K562 (cell line): ENCODE data around the gene GDAP1L1. TPM values are rescaled to one million over a fixed set of nuclear protein-coding genes. Genes with fewer than 3 reads are reported as not detected.

Source experiments
- ATAC-seq: fragments of 200-7000 bp; cut with Tn5 transposase; 3 replicates; pipeline ENCODE4 v1.9.1; 2020; ENCODE audit warnings: moderate library complexity
- BruUV-seq: library from RNA; stranded (reverse); fragments of 400-500 nt; replicated peaks from 2 replicates; lab custom pipeline; 2021; lab: Mats Ljungman, UMichigan
- CTCF ChIA-PET: fragments of 300-600 bp; formaldehyde crosslinking; extraction: SDS; loops from one replicate; lab custom pipeline; 2021; ENCODE audit warnings: low intra/inter-chr PET ratio; lab: Yijun Ruan, JAX
- POLR2A ChIA-PET: fragments of 300-600, 350-650 bp; sonication (Branson Sonifier 250); formaldehyde crosslinking; extraction: SDS; loops from one replicate; lab custom pipeline; 2021; ENCODE audit warnings: antibody characterized with exemption, inconsistent platforms; lab: Yijun Ruan, JAX
- DNase-seq, 4 experiments: peaks; one replicate each; pipeline versions ENCODE4 v3.0.0 to v3.0.0-alpha.2; 2011 to 2018; ENCODE audit warnings: low spot score in 3 of 4, mixed read lengths in 3 of 4; ENCODE audit errors: extremely low read depth in 1 of 4
- FAIRE-seq: peaks from 2 replicates; lab custom pipeline; 2011; peaks lifted over from hg19 to GRCh38; lab: Jason Lieb, UNC
- H2AFZ ChIP-seq: 2 replicates; pipeline ENCODE4 v1.6.0; 2011; ENCODE audit warnings: low read depth, low read length, control low read depth, inconsistent platforms
- H3K27ac ChIP-seq: fragments of 200-600 bp; 3 replicates; pipeline ENCODE4 v1.8.0; 2011; ENCODE audit warnings: low read depth, mild to moderate bottlenecking, control low read depth, inconsistent platforms, low read length, moderate library complexity, mixed read lengths; ENCODE audit errors: extremely low read depth
- H3K27me3 ChIP-seq, 2 experiments: fragments of 300-600 bp in 1 of 2; 2 replicates in 1 of 2; 3 replicates in 1 of 2; pipeline versions ENCODE4 v1.6.0 to v1.8.0; 2011; ENCODE audit warnings: inconsistent platforms in 2 of 2, low read length in 2 of 2, mild to moderate bottlenecking in 1 of 2, mixed read lengths in 1 of 2, moderate library complexity in 1 of 2; ENCODE audit not compliant: control insufficient read depth in 2 of 2, insufficient read depth in 2 of 2
- H3K36me3 ChIP-seq: fragments of 300-600 bp; 3 replicates; pipeline ENCODE4 v1.8.0; 2011; ENCODE audit warnings: mild to moderate bottlenecking, low read length, inconsistent platforms; ENCODE audit not compliant: control insufficient read depth, insufficient read depth
- H3K4me1 ChIP-seq, 2 experiments: fragments of 200-600 bp in 1 of 2; replicated peaks in 1 of 2; 2 replicates in 1 of 2; 3 replicates in 1 of 2; pipeline versions ENCODE4 v1.5.1 to v1.8.0; 2011; ENCODE audit warnings: inconsistent platforms in 2 of 2, low read length in 2 of 2, mild to moderate bottlenecking in 1 of 2, mixed read lengths in 1 of 2, moderate library complexity in 1 of 2; ENCODE audit not compliant: control insufficient read depth in 2 of 2, insufficient read depth in 2 of 2
- H3K4me2 ChIP-seq: 2 replicates; pipeline ENCODE4 v1.6.1; 2011; ENCODE audit warnings: low read length, control low read depth, inconsistent platforms, mixed read lengths; ENCODE audit not compliant: insufficient read depth
- H3K4me3 ChIP-seq: fragments of 200-600 bp; sonication (generic), shearing (Covaris generic); 2 replicates; pipeline ENCODE4 v1.5.1; 2016; ENCODE audit warnings: control low read depth, inconsistent platforms
- H3K79me2 ChIP-seq: fragments of 200-600 bp; 3 replicates; pipeline ENCODE4 v1.8.0; 2011; ENCODE audit warnings: low read length, inconsistent platforms; ENCODE audit not compliant: control insufficient read depth, insufficient read depth
- H3K9ac ChIP-seq, 2 experiments: 2 replicates each; pipeline versions ENCODE4 v1.6.0 to v1.6.1; 2011; ENCODE audit warnings: low read depth in 2 of 2, low read length in 2 of 2, control low read depth in 1 of 2, inconsistent platforms in 1 of 2, mild to moderate bottlenecking in 1 of 2, mixed read lengths in 1 of 2; ENCODE audit not compliant: insufficient read depth in 1 of 2
- H3K9me1 ChIP-seq: one replicate; pipeline ENCODE4 v1.6.0; 2011; ENCODE audit warnings: inconsistent platforms, mild to moderate bottlenecking, low read length, moderate library complexity; ENCODE audit not compliant: control insufficient read depth, insufficient read depth
- H3K9me3 ChIP-seq: replicated peaks from 2 replicates; pipeline ENCODE4 v1.5.1; 2011; ENCODE audit warnings: low read depth, low read length, inconsistent platforms; ENCODE audit not compliant: control insufficient read depth, insufficient read depth
- H4K20me1 ChIP-seq: replicated peaks from 2 replicates; pipeline ENCODE4 v1.6.1; 2011; ENCODE audit warnings: low read length, inconsistent platforms, mixed read lengths; ENCODE audit not compliant: control insufficient read depth, insufficient read depth
- DDX20 ChIP-seq: fragments of 450-650 bp; IDR thresholded peaks from 2 replicates; pipeline ENCODE4 v1.6.1; 2016; ENCODE audit warnings: missing genetic modification characterization, low read depth, mild to moderate bottlenecking, missing compliant biosample characterization, moderate library complexity
- EHMT2 ChIP-seq: fragments of 450-650 bp; IDR thresholded peaks from 2 replicates; pipeline ENCODE4 v1.6.1; 2018; ENCODE audit warnings: antibody characterized with exemption
- ZBTB49 ChIP-seq: sonication (generic); formaldehyde crosslinking; IDR thresholded peaks from 2 replicates; pipeline ENCODE4 v1.8.0; 2022; ENCODE audit warnings: missing genetic modification reagents, mild to moderate bottlenecking, borderline replicate concordance
- WGBS: fragments of 100-300 bp; shearing (Covaris generic); methylation state at CpG from one replicate; pipeline ENCODE4 v1.1.6; 2016; ENCODE audit warnings: low coverage, mixed read lengths; ENCODE audit not compliant: insufficient coverage; ENCODE audit errors: missing lambda C conversion rate; 5-methylcytosine and 5-hydroxymethylcytosine counted together
- in situ Hi-C: fragments of 300-500 bp; cut with MboI; formaldehyde crosslinking; loops from 4 replicates; pipeline ENCODE4 v1.15.0; 2018; ENCODE audit warnings: inconsistent platforms, mixed read lengths
- intact Hi-C: fragments of 100-400 bp; cut with micrococcal nuclease; formaldehyde crosslinking; loops from 2 replicates; pipeline ENCODE4 v1.14.2; 2022
- polyA plus RNA-seq, 8 experiments: library from polyadenylated mRNA; depleted of rRNA in 4 of 8; stranded (reverse) in 5 of 8; unstranded in 3 of 8; fragments of >200 nt; fragmentation: Nextera tagmentation in 2 of 8; fragmentation: Illumina TruSeq in 1 of 8; extraction: Ambion mirVana in 2 of 8; extraction: Trizol in 1 of 8; gene quantifications; 2 replicates each; pipeline versions ENCODE4 v1.2.1 to v1.2.3, GENCODE V29; 2011 to 2014; ENCODE audit warnings: inconsistent platforms in 1 of 8, missing spikeins in 1 of 8
- total RNA-seq, 7 experiments: library from RNA; depleted of rRNA in 6 of 7; stranded (reverse); fragments of >200 nt in 6 of 7; fragmentation: Illumina TruSeq in 2 of 7; extraction: Trizol in 2 of 7; gene quantifications; 2 replicates each; pipeline versions ENCODE4 v1.2.1 to v1.2.3, GENCODE V29; 2011 to 2021; ENCODE audit warnings: low replicate concordance in 1 of 7
- TF ChIP-seq, protein P1 (sequence below): sonication (generic); formaldehyde crosslinking; IDR thresholded peaks from 2 replicates; pipeline ENCODE4 v1.9.0; 2022; ENCODE audit warnings: mild to moderate bottlenecking, missing genetic modification reagents
- TF ChIP-seq, protein P2 (sequence below): sonication (generic); formaldehyde crosslinking; IDR thresholded peaks from 2 replicates; pipeline ENCODE4 v1.8.0; 2022; ENCODE audit warnings: missing genetic modification reagents, mild to moderate bottlenecking, moderate library complexity, borderline replicate concordance
- TF ChIP-seq, protein P3 (sequence below), 2 experiments: fragments of 450-650 bp; formaldehyde crosslinking in 1 of 2; IDR thresholded peaks; 2 replicates each; pipeline versions ENCODE4 v1.4.0 to v1.6.1; 2014 to 2020; ENCODE audit warnings: mild to moderate bottlenecking in 2 of 2, borderline replicate concordance in 1 of 2, low read depth in 1 of 2
- TF ChIP-seq, protein P4 (sequence below): sonication (generic); IDR thresholded peaks from 2 replicates; pipeline ENCODE4 v1.6.1; 2016

Gene GDAP1L1
- total and polyA plus RNA-seq, 9 of the 15 experiments (the other 6 are each of a cell fraction or from before 2014, with no cell fraction given): 0.06 to 0.40 (median 0.19) TPM; not detected in 5

GRCh38 chr20:44264287-44264686, 17.2 kb downstream of the GDAP1L1 start:
- Histone ChIP-seq H2AFZ (no peak overlapping the region), H3K79me2 (no peaks in the 10 kb centered on the region), H3K27me3 (peaks cover 12 to 15% of the 10 kb centered on the region in 2 experiments), H3K27ac (no peak overlapping the region), H3K4me3 (no peak overlapping the region), H4K20me1 (0 out of 2 replicates have a peak, but pooled peaks cover 6% of the 10 kb centered on the region), H3K9ac (no peak overlapping the region), H3K36me3 (no peaks in the 10 kb centered on the region), H3K9me1 (no peaks in the 10 kb centered on the region), H3K9me3 (no peaks in the 10 kb centered on the region), H3K4me1 (no peaks in the 10 kb centered on the region), H3K4me2 (no peak overlapping the region)
- FAIRE-seq (no peak), DNase-seq (peak in 1 of 4 experiments; percentile 27), ATAC-seq (no peak)
- intact Hi-C loops: no loop called here
- POLR2A ChIA-PET: interaction anchor here (0.9 to 1.5 kb wide), 3 partner anchors 10 to 47 kb away, joined by 3 to 5 read pairs (median 4); no protein-coding TSS in a partner anchor
- WGBS: 0% methylated on average over 5 of the region's 5 CpGs
- in situ Hi-C loops: no loop called here
- BruUV-seq: no TSS peak
- CTCF ChIA-PET: no interaction called here
- TF ChIP-seq, protein P1, sequence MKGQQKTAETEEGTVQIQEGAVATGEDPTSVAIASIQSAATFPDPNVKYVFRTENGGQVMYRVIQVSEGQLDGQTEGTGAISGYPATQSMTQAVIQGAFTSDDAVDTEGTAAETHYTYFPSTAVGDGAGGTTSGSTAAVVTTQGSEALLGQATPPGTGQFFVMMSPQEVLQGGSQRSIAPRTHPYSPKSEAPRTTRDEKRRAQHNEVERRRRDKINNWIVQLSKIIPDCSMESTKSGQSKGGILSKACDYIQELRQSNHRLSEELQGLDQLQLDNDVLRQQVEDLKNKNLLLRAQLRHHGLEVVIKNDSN (CRISPR knock-in tag): no peak
- TF ChIP-seq, protein P2, sequence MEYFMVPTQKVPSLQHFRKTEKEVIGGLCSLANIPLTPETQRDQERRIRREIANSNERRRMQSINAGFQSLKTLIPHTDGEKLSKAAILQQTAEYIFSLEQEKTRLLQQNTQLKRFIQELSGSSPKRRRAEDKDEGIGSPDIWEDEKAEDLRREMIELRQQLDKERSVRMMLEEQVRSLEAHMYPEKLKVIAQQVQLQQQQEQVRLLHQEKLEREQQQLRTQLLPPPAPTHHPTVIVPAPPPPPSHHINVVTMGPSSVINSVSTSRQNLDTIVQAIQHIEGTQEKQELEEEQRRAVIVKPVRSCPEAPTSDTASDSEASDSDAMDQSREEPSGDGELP (CRISPR knock-in tag): 0 out of 2 replicates have a peak, but pooled peaks have one; percentile 24
- peak; percentile 94 for TF ChIP-seq EHMT2
- TF ChIP-seq, protein P3, sequence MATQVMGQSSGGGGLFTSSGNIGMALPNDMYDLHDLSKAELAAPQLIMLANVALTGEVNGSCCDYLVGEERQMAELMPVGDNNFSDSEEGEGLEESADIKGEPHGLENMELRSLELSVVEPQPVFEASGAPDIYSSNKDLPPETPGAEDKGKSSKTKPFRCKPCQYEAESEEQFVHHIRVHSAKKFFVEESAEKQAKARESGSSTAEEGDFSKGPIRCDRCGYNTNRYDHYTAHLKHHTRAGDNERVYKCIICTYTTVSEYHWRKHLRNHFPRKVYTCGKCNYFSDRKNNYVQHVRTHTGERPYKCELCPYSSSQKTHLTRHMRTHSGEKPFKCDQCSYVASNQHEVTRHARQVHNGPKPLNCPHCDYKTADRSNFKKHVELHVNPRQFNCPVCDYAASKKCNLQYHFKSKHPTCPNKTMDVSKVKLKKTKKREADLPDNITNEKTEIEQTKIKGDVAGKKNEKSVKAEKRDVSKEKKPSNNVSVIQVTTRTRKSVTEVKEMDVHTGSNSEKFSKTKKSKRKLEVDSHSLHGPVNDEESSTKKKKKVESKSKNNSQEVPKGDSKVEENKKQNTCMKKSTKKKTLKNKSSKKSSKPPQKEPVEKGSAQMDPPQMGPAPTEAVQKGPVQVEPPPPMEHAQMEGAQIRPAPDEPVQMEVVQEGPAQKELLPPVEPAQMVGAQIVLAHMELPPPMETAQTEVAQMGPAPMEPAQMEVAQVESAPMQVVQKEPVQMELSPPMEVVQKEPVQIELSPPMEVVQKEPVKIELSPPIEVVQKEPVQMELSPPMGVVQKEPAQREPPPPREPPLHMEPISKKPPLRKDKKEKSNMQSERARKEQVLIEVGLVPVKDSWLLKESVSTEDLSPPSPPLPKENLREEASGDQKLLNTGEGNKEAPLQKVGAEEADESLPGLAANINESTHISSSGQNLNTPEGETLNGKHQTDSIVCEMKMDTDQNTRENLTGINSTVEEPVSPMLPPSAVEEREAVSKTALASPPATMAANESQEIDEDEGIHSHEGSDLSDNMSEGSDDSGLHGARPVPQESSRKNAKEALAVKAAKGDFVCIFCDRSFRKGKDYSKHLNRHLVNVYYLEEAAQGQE (IDR thresholded peaks at IDR 0.05; ENCODE audit: borderline replicate concordance): peak; percentile 96
- TF ChIP-seq, protein P3 (CRISPR knock-in tag; IDR thresholded peaks at IDR 0.05; ENCODE audit: low read depth): peak; percentile 82
- no peak for TF ChIP-seq ZBTB49
- TF ChIP-seq, protein P4, sequence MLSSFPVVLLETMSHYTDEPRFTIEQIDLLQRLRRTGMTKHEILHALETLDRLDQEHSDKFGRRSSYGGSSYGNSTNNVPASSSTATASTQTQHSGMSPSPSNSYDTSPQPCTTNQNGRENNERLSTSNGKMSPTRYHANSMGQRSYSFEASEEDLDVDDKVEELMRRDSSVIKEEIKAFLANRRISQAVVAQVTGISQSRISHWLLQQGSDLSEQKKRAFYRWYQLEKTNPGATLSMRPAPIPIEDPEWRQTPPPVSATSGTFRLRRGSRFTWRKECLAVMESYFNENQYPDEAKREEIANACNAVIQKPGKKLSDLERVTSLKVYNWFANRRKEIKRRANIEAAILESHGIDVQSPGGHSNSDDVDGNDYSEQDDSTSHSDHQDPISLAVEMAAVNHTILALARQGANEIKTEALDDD: no peak
- no peak for TF ChIP-seq DDX20 (tag)
